ENCODE data around the gene ZBTB4. TPM values are rescaled to one million over a fixed set of nuclear protein-coding genes. Genes with fewer than 3 reads are reported as not detected.

Gene ZBTB4
- total RNA-seq, 1 experiment from 2014 or later: 26.3 TPM

DNA sequence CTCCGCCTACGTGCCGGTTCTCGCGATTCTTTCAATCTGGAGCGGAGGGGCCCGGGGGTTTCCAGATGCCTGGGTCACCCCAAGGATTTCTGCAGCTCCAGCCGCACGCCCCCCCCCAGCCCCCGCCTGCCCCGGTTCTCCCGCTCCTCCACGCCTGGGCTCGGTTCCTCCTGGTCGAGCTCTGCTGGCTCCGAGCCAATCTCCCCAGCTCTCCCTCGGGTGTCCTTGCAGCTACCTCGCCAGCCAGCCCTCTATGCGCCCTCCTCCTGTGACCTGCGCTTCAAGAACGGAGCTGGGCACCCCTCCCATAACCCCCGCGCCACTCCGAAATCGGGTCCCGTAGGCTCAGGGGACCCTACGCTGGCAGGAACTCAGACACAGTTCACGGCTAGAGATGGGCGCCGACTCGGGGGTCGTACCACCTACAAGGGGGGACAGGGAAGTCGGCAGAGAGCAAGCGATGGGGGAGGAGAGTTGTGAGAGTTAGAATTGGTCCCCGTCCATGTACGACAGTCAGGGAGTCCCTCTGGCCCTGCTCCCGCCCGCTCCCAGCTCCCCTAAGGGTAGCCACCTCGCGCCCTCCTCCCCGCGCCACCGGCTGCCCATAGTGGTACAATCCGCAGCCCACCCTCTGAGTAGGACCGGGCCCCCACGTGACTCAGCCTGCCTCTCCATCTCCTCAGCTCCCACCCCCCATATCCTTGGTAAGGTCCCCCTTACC is 39.2 kb downstream of the ZBTB4 start:
- POLR2A ChIA-PET: interaction anchor here (0.7 to 8.9 kb wide), 8 partner anchors 11 to 120 kb away, joined by 3 to 115 read pairs (median 6); partner anchors contain the start of genes POLR2A, TMEM256 and ZBTB4
- intact Hi-C loops (cut with micrococcal nuclease): no loop called here

DNA sequence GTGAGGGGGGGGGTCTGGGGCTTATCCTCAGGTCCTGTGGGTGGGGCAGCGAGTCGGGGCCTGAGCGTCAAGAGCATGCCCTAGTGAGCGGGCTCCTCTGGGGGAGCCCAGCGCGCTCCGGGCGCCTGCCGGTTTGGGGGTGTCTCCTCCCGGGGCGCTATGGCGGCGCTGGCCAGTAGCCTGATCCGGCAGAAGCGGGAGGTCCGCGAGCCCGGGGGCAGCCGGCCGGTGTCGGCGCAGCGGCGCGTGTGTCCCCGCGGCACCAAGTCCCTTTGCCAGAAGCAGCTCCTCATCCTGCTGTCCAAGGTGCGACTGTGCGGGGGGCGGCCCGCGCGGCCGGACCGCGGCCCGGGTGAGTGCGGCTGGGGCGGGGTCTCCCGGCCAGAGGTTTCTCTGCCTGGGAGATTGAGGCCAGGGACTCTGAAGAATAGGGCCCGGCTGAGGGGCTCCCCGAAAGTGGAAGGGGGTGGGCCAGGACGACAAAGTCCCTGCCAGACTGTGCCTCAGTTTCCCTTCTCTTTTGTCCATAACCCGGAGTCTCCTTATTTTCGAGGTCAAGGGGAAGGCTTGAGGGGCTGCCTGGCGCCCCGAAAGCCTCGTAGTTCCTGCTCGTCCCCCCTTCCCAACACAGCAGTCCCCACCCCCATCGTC is 39.8 kb downstream of the ZBTB4 start, which contains the start of gene FGF11:
Gene FGF11 (plus strand): TSS at position 51 of the 651 bp plus-strand sequence. CDS start 109 bp downstream, at position 160.
- no peak for DNase-seq (ENCODE audit: unreplicated experiment)
- BruUV-seq (replicated peaks): no TSS peak
- Mint-ChIP-seq H3K27me3 (ENCODE audit: insufficient read depth, unreplicated experiment) (no peaks in the 10 kb centered on the region), H3K4me3 (ENCODE audit: unreplicated experiment) (peak within 1 kb of the TSS; percentile 51), H3K36me3 (ENCODE audit: insufficient read depth, unreplicated experiment) (peaks cover 4% of the 10 kb centered on the region), H3K27ac (ENCODE audit: low read depth, unreplicated experiment) (no peak within 1 kb of the TSS), H3K4me1 (ENCODE audit: insufficient read depth, unreplicated experiment) (peaks cover 23% of the 10 kb centered on the region), H3K9me3 (ENCODE audit: unreplicated experiment) (no peaks in the 10 kb centered on the region)
- ChIA-PET CTCF (interaction anchor here (0.5 to 2.3 kb wide), 2 partner anchors 120 to 772 kb away, joined by 3 to 14 read pairs; partner anchors contain the start of gene TNFSF13), POLR2A (interaction anchor here (0.6 to 8.9 kb wide), 5 partner anchors 36 to 91 kb away, joined by 3 to 115 read pairs (median 7); partner anchors contain the start of genes POLR2A, TMEM256 and ZBTB4)
- intact Hi-C loops (cut with micrococcal nuclease): loop anchor here (5.0 to 10.0 kb wide), 2 partner anchors 245 to 392 kb away; partner anchors contain the start of genes TP53 and WRAP53
- TF ChIP-seq, protein P1, sequence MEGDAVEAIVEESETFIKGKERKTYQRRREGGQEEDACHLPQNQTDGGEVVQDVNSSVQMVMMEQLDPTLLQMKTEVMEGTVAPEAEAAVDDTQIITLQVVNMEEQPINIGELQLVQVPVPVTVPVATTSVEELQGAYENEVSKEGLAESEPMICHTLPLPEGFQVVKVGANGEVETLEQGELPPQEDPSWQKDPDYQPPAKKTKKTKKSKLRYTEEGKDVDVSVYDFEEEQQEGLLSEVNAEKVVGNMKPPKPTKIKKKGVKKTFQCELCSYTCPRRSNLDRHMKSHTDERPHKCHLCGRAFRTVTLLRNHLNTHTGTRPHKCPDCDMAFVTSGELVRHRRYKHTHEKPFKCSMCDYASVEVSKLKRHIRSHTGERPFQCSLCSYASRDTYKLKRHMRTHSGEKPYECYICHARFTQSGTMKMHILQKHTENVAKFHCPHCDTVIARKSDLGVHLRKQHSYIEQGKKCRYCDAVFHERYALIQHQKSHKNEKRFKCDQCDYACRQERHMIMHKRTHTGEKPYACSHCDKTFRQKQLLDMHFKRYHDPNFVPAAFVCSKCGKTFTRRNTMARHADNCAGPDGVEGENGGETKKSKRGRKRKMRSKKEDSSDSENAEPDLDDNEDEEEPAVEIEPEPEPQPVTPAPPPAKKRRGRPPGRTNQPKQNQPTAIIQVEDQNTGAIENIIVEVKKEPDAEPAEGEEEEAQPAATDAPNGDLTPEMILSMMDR (IDR thresholded peaks at IDR 0.05; ENCODE audit: unreplicated experiment): no peak

More for the DNA sequence above, 39.2 kb downstream of the ZBTB4 start:
- Mint-ChIP-seq H3K9me3 (ENCODE audit: unreplicated experiment) (no peaks in the 10 kb centered on the region), H3K27me3 (ENCODE audit: insufficient read depth, unreplicated experiment) (no peaks in the 10 kb centered on the region), H3K27ac (ENCODE audit: low read depth, unreplicated experiment) (no peak overlapping the region), H3K36me3 (ENCODE audit: insufficient read depth, unreplicated experiment) (peaks cover 4% of the 10 kb centered on the region), H3K4me3 (ENCODE audit: unreplicated experiment) (peak overlapping the region; percentile 38), H3K4me1 (ENCODE audit: insufficient read depth, unreplicated experiment) (peaks cover 23% of the 10 kb centered on the region)
- DNase-seq (ENCODE audit: unreplicated experiment): no peak
- CTCF ChIA-PET: interaction anchor here (2.3 kb wide), 1 partner anchor 120 kb away, joined by 14 read pairs; the partner anchor contains the start of gene TNFSF13
- TF ChIP-seq, protein P1 (IDR thresholded peaks at IDR 0.05; ENCODE audit: unreplicated experiment): no peak
- BruUV-seq (replicated peaks): no TSS peak

DNA sequence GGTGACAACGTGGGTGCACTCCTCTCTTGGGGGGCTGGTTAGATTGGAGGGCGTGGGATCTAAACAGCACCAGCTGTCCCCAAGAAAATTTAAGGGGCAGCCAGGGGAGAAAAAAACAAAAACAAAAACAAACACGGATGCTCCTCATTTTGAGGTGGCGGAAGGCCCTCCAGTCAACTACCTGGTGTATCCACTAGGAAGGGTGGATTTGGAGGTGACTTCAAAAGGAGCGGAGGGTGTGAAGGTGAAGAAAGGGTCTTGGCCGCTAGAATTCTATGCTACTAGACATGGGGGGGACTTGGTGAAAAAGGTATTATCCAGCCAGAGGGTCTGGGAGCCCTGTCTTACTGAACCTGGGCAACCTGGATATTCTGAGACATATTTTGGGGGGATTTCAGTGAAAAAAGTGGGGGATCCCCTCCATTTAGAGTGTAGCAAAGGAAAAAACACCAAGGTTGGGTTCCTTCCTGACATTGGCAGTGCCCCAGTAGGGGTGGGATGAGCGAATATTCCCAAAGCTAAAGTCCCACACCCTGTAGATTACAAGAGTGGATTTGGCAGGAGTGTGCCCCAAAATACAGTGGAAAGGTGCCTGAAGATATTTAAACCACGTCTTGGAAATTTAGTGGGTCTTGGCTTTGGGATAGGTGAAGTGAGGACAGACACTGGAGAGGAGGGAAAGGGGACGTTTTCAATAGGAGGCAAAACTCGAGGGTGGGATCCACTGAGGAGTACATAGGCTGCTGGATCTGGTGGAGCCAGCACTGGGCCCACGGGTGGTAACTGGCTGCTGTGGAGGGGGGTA is 40.6 kb downstream of the ZBTB4 start:
- BruUV-seq (replicated peaks): no TSS peak
- Mint-ChIP-seq H3K4me1 (ENCODE audit: insufficient read depth, unreplicated experiment) (peaks cover 18% of the 10 kb centered on the region), H3K9me3 (ENCODE audit: unreplicated experiment) (no peaks in the 10 kb centered on the region), H3K36me3 (ENCODE audit: insufficient read depth, unreplicated experiment) (no peaks in the 10 kb centered on the region), H3K27ac (ENCODE audit: low read depth, unreplicated experiment) (no peak overlapping the region), H3K4me3 (ENCODE audit: unreplicated experiment) (peak overlapping the region; percentile 51), H3K27me3 (ENCODE audit: insufficient read depth, unreplicated experiment) (no peaks in the 10 kb centered on the region)
- intact Hi-C loops (cut with micrococcal nuclease): loop anchor here (5.0 to 10.0 kb wide), 2 partner anchors 246 to 392 kb away; partner anchors contain the start of genes TP53 and WRAP53
- CTCF ChIA-PET: interaction anchor here (0.5 to 3.7 kb wide), 5 partner anchors 15 to 771 kb away, joined by 3 to 34 read pairs (median 3); partner anchors contain the start of gene SENP3
- DNase-seq (ENCODE audit: unreplicated experiment): no peak
- POLR2A ChIA-PET: interaction anchor here (0.6 to 8.9 kb wide), 3 partner anchors 39 to 60 kb away, joined by 3 to 115 read pairs (median 90); partner anchors contain the start of genes POLR2A and ZBTB4
- TF ChIP-seq, protein P1 (IDR thresholded peaks at IDR 0.05; ENCODE audit: unreplicated experiment): no peak

Measured in MCF 10A (cell line).